Ascending aorta (tissue), 2 donors: ENCODE data around the gene NKD2. TPM values are rescaled to one million over a fixed set of nuclear protein-coding genes. Genes with fewer than 3 reads are reported as not detected.
"Not testable (repeated sequence)": the region's sequence is repeated elsewhere in the genome, so short reads cannot be mapped to it uniquely, and the experiment has no call there.

Experiments used
- DNase-seq, 2 donors: peaks; one replicate each; pipeline ENCODE4 v3.0.0-alpha.2; 2019; ENCODE audit warnings: low spot score in 2 of 2
- H3K27ac ChIP-seq, 2 donors: fragments of 200-600 bp; sonication (generic); one replicate each; pipeline ENCODE4 v1.5.1; 2016 to 2017; ENCODE audit warnings: mild to moderate bottlenecking in 1 of 2
- H3K27me3 ChIP-seq: fragments of 200-600 bp; sonication (generic); one replicate; pipeline ENCODE4 v1.5.1; 2017
- H3K36me3 ChIP-seq, 2 donors: fragments of 200-600 bp; sonication (generic); one replicate each; pipeline ENCODE4 v1.5.1; 2016
- H3K4me1 ChIP-seq, 2 donors: fragments of 200-600 bp; sonication (generic); one replicate each; pipeline ENCODE4 v1.5.1; 2016 to 2017; ENCODE audit warnings: mild to moderate bottlenecking in 1 of 2
- H3K4me3 ChIP-seq, 2 donors: fragments of 200-600 bp; sonication (generic); one replicate each; pipeline ENCODE4 v1.5.1; 2016 to 2017; ENCODE audit warnings: mild to moderate bottlenecking in 1 of 2
- H3K9me3 ChIP-seq, 2 donors: fragments of 200-600 bp; sonication (generic); one replicate each; pipeline ENCODE4 v1.5.1; 2016
- CTCF ChIP-seq, 3 experiments: fragments of 200-600 bp in 2 of 3; fragments of 450-650 bp in 1 of 3; sonication (generic) in 2 of 3; IDR thresholded peaks; one replicate each; pipeline ENCODE4 v1.5.1; 2016 to 2019; ENCODE audit warnings: antibody characterized with exemption in 3 of 3, mild to moderate bottlenecking in 1 of 3, moderate library complexity in 1 of 3
- intact Hi-C: fragments of 100-400 bp; cut with DNase I; formaldehyde crosslinking; loops from one replicate; pipeline ENCODE4 v1.15.1; 2023
- total RNA-seq: library from RNA; depleted of rRNA; stranded (reverse); fragments of >200 nt; gene quantifications from one replicate; pipeline ENCODE4 v1.1.0, GENCODE V29; 2016

Gene NKD2
- total RNA-seq, 1 donor from 2014 or later: 6.5 TPM

DNA sequence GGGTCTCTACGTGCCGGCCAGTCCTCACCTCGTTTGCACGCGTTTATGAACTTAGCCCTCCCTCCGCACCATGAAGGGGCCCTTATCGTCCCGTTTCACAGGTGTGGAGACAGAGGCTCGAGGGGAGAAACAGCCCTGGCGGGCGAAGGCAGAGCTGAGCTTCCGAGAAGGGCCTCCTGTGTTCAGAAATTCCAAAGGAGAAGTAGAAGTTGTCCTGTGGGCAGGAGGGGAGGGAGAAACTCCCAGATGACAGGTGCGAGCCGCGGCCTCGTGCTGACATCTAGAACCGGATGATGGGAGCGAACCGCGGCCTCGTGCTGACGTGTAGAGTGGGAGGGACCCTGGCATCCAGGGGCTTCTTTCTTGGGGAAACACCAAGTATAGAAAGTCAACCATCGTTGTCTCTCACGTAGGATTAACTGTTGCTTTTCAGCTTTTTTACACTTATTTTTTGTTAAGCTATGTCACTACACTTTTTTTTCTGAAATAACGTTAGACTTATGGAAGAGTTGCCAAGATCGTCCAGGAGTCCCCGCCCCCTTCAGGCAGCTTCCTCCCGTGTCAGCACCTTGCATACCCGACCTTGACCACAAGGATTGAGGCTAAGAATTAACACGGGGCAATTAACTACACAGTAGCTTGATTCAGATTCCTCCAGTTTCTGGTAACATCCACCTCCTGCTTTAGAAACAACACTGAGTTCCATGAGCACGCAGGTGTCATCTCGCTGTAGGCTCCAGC lies 42.8 kb upstream of the NKD2 start:
- intact Hi-C loops: no loop called here
- Histone ChIP-seq H3K36me3 (no peaks in the 10 kb centered on the region), H3K27me3 (no peaks in the 10 kb centered on the region), H3K27ac (no peak overlapping the region), H3K4me3 (no peak overlapping the region), H3K4me1 (no peaks in the 10 kb centered on the region), H3K9me3 (no peaks in the 10 kb centered on the region)
- no peak for TF ChIP-seq CTCF (IDR thresholded peaks at IDR 0.05)
- no peak for DNase-seq

DNA sequence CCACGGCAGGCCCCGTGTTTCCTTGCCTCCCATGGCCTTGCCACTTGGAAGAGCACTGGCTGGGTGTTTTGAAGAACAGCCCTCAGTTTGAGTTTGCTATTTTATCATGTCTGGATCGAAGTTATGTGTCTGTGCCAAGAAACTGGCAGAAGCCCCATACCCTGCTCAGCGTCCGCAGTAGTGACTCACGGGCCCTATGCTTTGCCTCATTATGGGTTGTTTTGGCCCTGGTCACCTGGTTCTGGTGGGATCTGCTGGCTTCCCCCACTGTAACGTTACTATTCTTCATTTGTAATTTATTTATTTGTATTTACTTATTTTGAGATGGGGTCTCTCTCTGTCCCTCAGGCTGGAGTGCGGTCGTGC lies 42.3 kb upstream of the NKD2 start:
- Histone ChIP-seq H3K27ac (no peak overlapping the region), H3K4me3 (no peak overlapping the region), H3K9me3 (no peaks in the 10 kb centered on the region), H3K27me3 (no peaks in the 10 kb centered on the region), H3K36me3 (no peaks in the 10 kb centered on the region), H3K4me1 (no peaks in the 10 kb centered on the region)
- no peak for DNase-seq
- TF ChIP-seq CTCF (IDR thresholded peaks at IDR 0.05): no peak
- intact Hi-C loops: no loop called here

DNA sequence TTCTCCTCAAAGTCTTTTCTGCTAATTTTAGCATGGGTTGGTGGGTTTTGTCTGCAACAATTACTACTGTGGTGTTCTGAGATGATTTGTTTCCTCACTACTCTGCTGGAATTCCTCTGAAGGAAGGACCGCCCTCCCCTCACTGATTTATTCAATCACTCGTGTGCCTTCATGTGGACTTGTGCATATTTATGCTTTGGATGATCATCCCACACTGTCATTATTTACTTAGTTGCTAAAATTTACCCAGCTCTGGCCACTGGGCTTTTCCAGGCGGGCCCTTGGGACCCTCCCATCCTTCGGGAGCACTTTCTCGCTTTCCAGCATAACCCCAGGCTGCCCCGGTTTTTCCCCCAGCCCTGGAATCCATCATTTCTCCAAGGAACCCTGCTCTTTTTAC lies 41.7 kb upstream of the NKD2 start:
- no peak for TF ChIP-seq CTCF (IDR thresholded peaks at IDR 0.05)
- intact Hi-C loops: no loop called here
- no peaks in the 10 kb centered on the region for H3K9me3 ChIP-seq
- H3K4me1 ChIP-seq: no peaks in the 10 kb centered on the region
- no peak for DNase-seq
- H3K27ac ChIP-seq: no peak overlapping the region
- H3K36me3 ChIP-seq: no peaks in the 10 kb centered on the region
- no peaks in the 10 kb centered on the region for H3K27me3 ChIP-seq
- H3K4me3 ChIP-seq: no peak overlapping the region

DNA sequence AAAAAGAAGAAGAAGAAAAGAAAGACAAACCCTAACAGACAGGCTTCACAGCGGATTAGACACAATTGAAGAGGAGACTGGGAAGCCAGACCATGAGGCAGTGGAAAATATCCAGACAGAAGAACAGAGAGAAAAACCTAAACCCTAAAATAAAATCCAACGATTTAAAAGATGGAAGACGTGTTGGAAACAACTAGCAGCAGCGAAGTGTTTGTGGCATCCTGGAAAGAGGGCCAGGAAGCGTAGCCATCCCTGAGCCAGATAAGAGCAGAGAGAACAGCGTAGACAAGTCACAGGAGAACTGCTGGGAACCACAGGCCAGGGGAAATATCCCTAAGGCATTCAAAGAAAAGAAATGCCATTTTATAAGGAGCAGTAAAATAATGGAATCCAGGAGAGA lies 39.7 kb upstream of the NKD2 start:
- no peak for TF ChIP-seq CTCF (IDR thresholded peaks at IDR 0.05)
- no peaks in the 10 kb centered on the region for H3K4me1 ChIP-seq
- no peaks in the 10 kb centered on the region for H3K9me3 ChIP-seq
- no peaks in the 10 kb centered on the region for H3K36me3 ChIP-seq
- intact Hi-C loops: no loop called here
- no peak overlapping the region for H3K27ac ChIP-seq
- H3K4me3 ChIP-seq: no peak overlapping the region
- H3K27me3 ChIP-seq: no peaks in the 10 kb centered on the region
- DNase-seq: no peak

GRCh38 chr5:969408-969839 lies 39.2 kb upstream of the NKD2 start:
- Histone ChIP-seq H3K9me3 (no peaks in the 10 kb centered on the region), H3K4me3 (no peak overlapping the region), H3K27me3 (no peaks in the 10 kb centered on the region), H3K27ac (no peak overlapping the region), H3K4me1 (no peaks in the 10 kb centered on the region), H3K36me3 (no peaks in the 10 kb centered on the region)
- no peak for TF ChIP-seq CTCF (IDR thresholded peaks at IDR 0.05)
- DNase-seq: no peak
- intact Hi-C loops: no loop called here

DNA sequence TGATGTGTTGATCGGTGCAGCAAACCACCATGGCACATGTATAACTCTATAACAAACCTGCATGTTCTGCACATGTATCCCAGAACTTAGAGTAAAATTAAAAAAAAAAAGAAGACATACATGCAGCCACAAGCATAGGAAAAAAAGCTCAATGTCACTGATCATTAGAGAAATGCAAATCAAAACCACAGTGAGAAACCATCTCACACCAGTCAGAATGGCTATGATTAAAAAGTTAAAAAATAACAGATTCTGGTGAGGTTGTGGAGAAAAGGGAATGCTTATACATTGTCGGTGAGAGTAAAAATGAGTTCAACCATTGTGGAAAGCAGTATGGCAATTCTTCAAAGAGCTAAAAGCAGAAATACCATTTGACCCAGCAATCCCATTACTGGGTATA lies 36.0 kb upstream of the NKD2 start:
- H3K9me3 ChIP-seq, H3K4me1 ChIP-seq, DNase-seq, intact Hi-C loops, H3K27ac ChIP-seq, H3K4me3 ChIP-seq, H3K36me3 ChIP-seq, H3K27me3 ChIP-seq: not testable (repeated sequence)
